Activated CD4-positive, CD25-positive, alpha-beta regulatory T cell treated with anti-CD3 and anti-CD28 coated beads, Interleukin-2, amount 50 U/mL, for 72 hours (primary cell): Measurements from ENCODE around the gene AMTN.
"Not testable (repeated sequence)": the region's sequence is repeated elsewhere in the genome, so short reads cannot be mapped to it uniquely, and the experiment has no call there.

ENCODE experiments used
- DNase-seq: peaks from one replicate; pipeline ENCODE4 v3.0.0; 2021

AMTN gene, protein sequence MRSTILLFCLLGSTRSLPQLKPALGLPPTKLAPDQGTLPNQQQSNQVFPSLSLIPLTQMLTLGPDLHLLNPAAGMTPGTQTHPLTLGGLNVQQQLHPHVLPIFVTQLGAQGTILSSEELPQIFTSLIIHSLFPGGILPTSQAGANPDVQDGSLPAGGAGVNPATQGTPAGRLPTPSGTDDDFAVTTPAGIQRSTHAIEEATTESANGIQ

DNA sequence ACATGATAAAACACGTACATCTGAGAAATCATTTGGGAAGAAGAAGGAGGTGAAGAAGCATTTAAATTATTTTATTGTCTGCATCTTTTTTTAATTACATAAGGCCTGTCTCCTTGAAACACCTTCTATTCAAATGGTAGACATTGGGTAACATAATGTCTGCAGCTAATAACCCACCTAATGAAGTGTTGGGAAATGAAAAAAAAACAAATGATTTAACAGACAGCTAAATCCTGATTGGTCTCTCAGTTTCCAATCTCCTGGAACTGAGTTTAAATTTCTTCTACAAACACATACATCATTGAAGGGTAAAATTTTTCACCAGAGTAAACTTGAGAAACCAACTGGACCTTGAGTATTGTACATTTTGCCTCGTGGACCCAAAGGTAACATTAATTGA is at the start of gene AMTN:
Gene AMTN (plus strand): TSS at position 301 of the 400 bp plus-strand sequence. CDS start 209 bp downstream, outside the sequence.
- no peak for DNase-seq

DNA sequence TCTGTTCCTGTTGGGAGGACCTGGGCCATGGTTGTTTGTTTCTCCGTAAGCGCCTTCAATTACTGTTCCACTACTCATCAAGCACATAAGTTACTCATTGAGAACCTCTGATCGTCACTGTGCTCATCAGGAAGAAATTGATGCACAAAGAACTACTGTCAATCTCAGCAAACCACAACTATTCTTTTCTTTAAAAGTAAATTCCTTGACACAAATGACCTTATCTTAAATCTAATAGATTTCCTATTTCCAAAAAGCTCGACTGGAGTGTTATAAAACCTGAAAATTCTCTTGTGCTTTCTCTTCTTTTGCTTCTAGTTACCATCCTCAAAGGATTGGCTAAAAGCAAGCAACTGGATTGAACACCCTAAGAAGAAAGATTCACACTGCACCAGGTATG is 46.5 kb upstream of the AMTN start, which contains the start of gene MUC7:
Gene MUC7 (plus strand): TSS at position 301 of the 400 bp plus-strand sequence. CDS start 1,825 bp downstream, outside the sequence.
- no peak for DNase-seq

- no peak for DNase-seq
These were observed 44.7 kb upstream of the AMTN start for GRCh38 chr4:70473679-70474078.

DNA sequence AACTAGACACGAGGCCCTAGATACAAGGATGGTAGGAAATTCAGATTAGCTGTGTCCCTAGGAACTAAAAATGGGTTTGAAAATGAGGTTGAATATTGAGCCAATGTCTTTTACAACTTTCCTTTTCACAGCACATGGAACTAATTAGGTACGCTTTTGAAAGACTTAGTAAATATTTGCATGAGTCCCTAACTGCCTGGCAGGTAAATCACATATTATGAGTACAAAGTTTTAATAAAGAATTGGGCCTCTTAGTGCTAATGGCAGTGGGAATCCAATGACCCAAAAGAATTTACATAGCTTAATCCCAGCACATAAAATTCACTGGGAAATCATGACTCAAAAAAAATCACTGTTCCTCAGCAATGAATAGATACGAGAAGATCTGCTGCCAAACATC is 29.6 kb upstream of the AMTN start:
- DNase-seq = no peak

GRCh38 chr4:70496231-70496630 is 22.1 kb upstream of the AMTN start:
- DNase-seq = no peak

GRCh38 chr4:70501838-70502237 is 16.5 kb upstream of the AMTN start:
- DNase-seq = not testable (repeated sequence)

GRCh38 chr4:70504733-70505132 is 13.6 kb upstream of the AMTN start:
- no peak for DNase-seq

- DNase-seq = peak; percentile 42
These were observed 13.1 kb upstream of the AMTN start for GRCh38 chr4:70505151-70505748.

DNA sequence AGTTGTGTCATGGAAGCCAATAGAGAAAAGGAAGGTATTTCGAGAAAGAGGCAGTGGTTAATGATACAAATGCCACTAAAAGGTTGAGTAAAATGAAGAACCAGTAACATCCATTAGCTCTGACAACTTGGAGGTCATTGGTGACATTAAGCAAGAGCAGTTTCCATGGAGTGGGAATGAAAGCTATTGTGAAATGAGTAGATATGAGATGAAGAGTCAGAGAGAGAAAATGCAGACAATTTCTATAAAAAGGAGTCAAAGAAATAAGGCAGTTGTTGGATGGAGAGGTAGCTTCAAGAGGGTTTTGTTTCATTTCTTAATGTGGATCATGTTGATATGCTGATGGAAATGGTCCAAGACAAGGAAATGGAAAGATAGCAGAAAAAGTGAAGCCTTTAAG is 9.6 kb upstream of the AMTN start:
- no peak for DNase-seq

GRCh38 chr4:70511365-70511764 is 7.0 kb upstream of the AMTN start:
- no peak for DNase-seq

DNA sequence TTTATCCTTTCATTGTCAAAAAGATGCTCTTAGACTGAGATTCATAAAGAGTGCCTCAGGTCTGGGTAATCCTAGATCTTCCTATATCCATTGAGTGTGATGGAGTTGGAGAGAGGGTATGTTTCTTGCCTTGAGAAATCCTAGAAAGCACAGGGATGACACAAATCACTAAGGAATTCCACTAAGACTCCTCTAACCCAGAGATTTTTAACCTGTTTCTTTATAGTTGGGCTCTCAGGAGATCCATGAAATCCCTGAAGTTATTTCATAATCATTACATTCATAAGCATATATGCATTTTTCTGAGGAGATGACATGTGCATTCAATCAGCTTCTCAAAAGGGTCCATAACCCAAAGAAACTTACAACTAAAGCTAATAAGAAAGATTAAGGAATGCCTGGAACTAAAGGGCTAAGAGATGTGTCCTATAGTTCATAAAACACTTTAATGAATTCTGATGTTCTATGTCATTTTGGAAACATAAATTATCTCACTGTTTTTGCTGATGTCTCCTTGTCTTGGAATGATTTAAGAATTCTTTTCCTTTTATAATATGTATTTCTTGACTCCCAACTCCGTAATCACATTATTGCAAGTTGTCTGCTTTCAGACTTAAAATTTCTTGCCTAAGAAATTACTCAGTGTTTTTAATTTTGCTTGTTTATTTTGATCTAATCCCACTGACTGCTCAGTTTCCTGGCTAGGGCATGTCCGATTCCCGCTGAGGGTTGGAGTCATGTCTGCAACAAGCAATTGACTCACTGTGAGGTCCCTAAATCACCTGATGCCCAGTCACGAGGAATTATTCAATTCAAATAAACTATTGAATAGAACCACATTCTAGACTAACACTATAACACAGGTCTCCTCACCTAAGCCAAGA is 2.8 kb upstream of the AMTN start:
- no peak for DNase-seq

GRCh38 chr4:70518716-70519115 is 347 bp downstream of the AMTN start:
- no peak for DNase-seq

DNA sequence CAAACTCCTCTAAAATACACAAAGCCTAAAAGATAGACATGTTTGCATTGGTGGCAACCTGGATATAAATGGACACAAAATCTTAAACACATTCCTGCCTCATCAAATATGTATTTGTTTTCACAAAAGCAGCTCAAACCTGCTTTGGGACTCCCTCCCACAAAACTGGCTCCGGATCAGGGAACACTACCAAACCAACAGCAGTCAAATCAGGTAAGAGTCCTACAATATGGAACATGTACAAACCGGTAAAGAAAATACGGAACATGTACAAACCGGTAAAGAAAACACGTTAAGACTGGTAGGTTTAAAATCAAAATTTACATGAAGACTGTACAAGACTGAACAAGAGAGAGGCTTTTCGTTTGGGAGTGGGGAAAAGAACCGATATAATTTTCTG is 4.3 kb downstream of the AMTN start:
- no peak for DNase-seq

- DNase-seq = no peak
These were observed 12.6 kb downstream of the AMTN start for GRCh38 chr4:70530997-70531396.

GRCh38 chr4:70531981-70532380 is 13.6 kb downstream of the AMTN start:
- no peak for DNase-seq

GRCh38 chr4:70533211-70533610 is 14.8 kb downstream of the AMTN start:
- DNase-seq = no peak

DNA sequence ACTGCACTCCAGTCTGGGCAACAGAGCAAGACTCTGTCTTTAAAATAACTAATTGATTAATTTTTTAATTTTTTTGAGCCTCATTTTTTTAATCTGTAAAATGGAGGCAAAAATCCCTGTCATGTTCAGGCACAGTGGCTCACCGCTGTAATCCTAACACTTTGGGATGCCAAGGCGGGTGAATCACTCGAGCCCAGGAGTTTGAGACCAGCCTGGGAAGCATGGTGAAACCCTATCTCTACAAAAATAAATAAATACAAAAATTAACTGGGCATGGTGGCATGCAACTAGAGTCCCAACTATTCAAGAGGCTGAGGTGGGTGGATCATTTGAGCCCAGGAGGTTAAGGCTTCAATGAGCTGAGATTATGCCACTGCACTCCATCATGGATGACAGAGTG is 15.4 kb downstream of the AMTN start:
- DNase-seq = no peak

DNA sequence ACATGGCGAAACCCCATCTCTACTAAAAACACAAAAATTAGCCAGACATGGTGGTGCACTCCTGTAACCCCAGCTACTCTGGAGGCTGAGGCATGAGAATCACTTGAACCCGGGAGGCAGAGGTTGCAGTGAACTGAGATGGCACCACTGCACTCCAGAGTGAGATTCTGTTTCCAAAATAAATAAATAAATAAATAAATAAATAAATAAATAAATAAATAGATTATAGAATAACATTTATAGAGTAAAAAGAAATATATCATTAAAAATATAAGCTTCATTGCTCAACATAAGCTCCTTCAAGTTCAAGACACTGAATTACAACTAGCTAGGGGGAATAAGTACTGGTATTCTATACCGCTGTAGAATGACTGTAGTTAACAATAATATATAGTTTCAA is 16.5 kb downstream of the AMTN start:
- not testable (repeated sequence) for DNase-seq

GRCh38 chr4:70538869-70539268 is 20.5 kb downstream of the AMTN start:
- DNase-seq = no peak

DNA sequence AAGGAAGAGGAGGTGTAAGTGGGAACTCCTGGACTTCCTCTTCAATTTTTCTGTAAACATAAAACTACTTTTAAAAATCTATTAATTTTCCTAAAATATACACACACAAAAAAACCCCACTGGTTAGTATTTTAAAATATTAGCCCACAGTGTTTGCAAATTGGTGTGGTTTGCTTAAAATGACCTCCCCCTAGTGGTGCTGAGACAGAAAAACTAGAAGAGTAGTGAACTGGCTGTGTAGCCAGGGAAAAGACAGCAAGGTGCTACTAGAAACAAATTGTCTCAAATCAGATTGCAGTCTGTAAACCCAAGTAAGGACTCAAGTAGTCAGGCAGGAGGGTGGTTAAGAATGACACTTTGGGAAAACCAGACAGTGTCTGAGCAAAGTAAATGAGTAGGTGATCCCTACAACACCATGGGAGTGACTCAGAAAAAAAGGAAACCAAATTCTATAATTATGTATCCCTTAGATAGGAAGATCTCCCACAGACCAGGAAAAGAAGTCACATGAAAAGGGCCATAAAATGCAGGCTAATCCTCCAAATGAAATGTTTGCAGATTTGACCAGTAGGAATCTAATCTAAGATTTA is 26.0 kb downstream of the AMTN start:
- no peak for DNase-seq

- no peak for DNase-seq
These were observed 38.5 kb downstream of the AMTN start for GRCh38 chr4:70556856-70557255.

DNA sequence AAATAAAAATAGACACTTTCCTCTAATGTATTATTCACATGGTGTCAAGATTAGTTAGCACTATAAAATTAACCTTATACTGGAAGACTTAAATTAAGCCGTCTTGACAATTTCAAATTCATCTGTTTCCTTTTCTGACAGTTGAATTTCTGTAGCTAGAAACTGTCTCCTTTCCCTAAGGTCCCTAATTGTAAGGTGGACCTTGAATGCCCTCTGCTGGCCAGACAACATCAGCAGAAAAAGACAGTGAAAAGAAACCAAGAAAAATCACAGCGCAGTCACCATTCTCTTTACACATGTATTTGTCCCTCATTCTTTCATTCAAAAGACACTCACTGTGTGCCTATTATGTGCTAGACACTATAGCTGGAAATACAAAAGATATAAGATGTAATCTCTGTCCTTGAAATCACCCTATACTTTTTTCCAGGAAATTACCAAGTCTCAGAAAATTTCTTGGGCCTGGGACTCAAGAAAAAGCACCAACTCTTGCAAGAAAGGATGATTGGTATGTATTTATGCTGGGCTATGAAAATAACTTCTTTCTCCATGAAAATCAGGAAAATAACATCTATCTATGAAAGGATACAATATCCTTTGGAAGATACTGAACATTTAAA is 41.0 kb downstream of the AMTN start:
- DNase-seq = no peak

DNA sequence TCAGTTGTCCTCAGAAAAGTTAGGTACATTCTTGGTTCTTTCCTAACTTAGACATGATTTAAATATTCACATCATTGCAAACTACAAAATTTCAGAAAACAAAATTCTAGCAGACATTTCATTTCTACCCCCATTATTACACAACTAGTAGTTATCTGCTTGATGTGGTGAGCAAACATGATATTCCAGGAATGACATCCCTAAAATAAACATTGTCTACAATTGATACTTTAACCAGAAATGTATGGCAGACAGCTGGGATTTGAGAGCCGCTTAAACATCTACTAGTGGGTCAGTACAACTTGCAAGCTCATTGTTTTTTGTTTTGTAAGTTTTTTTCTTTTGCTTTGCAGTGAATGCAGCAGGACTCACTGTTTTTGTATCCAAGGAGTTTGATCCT is 41.6 kb downstream of the AMTN start:
- DNase-seq = no peak
